Measurements from ENCODE around the gene SMLR1. TPM values are rescaled to one million over a fixed set of nuclear protein-coding genes. Genes with fewer than 3 reads are reported as not detected.

SMLR1 gene
- total RNA-seq, 4 donors from 2014 or later = not detected

- intact Hi-C loops (cut with DNase I; ENCODE audit: low total_unique reads) = loop anchor here (10.0 kb wide), 1 partner anchor 525 kb away; no protein-coding TSS in a partner anchor
- no peak for DNase-seq (ENCODE audit: low spot score in 2 of 2)
- 88 to 95% methylated on average over 1 of the region's 1 CpG for WGBS, 2 donors
- no peak for TF ChIP-seq CTCF (IDR thresholded peaks at IDR 0.05)
- TF ChIP-seq POLR2A (IDR thresholded peaks at IDR 0.05) = no peak
- H3K4me3 ChIP-seq (ENCODE audit: low read depth, poor library complexity, severe bottlenecking) = no peak overlapping the region
Observed at GRCh38 chr6:130849594-130849993, 22.4 kb downstream of the SMLR1 start.

- intact Hi-C loops (cut with DNase I; ENCODE audit: low total_unique reads) = no loop called here
- TF ChIP-seq POLR2A (IDR thresholded peaks at IDR 0.05) (no peak), CTCF (IDR thresholded peaks at IDR 0.05) (no peak)
- no peak for DNase-seq (ENCODE audit: low spot score in 2 of 2)
- WGBS, 2 donors = 73 to 74% methylated on average over 1 of the region's 1 CpG
- H3K4me3 ChIP-seq (ENCODE audit: low read depth, poor library complexity, severe bottlenecking) = no peak overlapping the region
Observed at GRCh38 chr6:130851026-130851425, 23.8 kb downstream of the SMLR1 start.

DNA sequence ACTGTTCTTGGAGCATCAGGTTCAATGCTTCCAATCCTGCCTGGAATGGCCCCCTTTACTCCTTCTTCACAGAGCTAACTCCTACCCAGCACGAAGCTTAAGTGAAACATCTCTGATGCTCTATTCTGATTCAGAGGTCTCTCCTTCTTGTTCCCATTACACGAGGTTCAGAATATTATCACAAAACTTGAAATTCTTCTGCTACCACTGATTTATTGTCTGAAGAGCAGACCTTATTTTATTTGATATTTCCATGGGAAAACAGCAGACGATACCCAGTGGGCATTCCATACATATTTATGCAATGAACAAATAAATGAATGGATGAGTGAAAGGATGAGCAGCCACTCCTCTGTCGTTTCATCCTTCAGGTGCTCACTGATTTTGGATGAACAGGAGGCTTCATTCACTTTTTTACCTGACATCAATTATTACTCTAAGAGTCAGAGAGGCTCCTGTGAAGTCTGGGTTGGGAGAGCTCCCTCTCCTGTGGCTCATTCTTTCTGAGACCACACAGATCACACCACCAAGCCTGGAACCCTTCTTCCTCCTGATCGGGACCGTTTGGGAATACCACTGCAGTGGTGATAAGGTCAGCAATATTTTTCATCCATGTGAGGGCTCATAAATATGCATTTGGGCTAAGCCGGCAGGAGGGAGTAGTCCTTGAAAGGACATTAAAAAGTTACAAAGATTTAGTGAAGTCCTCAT is 25.8 kb downstream of the SMLR1 start:
- intact Hi-C loops (cut with DNase I; ENCODE audit: low total_unique reads) = no loop called here
- no peak overlapping the region for H3K4me3 ChIP-seq (ENCODE audit: low read depth, poor library complexity, severe bottlenecking)
- TF ChIP-seq POLR2A (IDR thresholded peaks at IDR 0.05) = no peak
- TF ChIP-seq CTCF (IDR thresholded peaks at IDR 0.05) = no peak
- WGBS, 2 donors = 67 to 73% methylated on average over 7 of the region's 7 CpGs
- no peak for DNase-seq (ENCODE audit: low spot score in 2 of 2)

DNA sequence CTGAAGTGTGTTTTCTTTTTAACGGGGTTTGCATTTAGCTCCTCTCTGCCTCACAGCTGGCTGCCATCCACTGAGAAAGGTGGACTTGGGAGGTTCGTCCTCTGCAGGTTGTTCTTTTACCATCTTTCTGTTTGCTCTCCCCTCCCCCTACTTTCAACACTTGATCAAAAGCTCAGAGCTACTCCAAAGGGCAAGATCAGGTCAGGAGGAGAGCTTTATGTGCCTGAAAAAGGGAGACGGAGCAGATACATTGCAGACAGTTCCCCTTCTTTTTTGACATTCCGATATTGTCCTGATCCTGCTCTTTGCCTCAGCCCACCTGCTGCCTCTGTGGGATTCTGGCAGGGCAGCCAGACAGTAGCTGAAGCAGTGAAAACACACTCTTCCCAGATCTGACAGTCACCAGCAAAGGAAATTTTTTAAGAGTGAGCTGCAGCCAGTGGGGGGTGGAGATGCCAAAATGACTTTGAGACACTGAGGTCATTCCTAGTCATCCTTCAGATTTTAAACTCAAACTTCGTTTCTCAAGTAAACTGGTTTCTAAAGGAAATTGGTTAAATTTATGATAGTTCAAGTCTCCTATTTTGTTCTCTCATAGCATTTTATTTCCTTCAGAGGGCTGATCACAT is 26.5 kb downstream of the SMLR1 start:
- intact Hi-C loops (cut with DNase I; ENCODE audit: low total_unique reads) = no loop called here
- H3K4me3 ChIP-seq (ENCODE audit: low read depth, poor library complexity, severe bottlenecking) = no peak overlapping the region
- WGBS, 2 donors = 77 to 84% methylated on average over 5 of the region's 5 CpGs
- DNase-seq (ENCODE audit: low spot score in 2 of 2) = no peak
- no peak for TF ChIP-seq POLR2A (IDR thresholded peaks at IDR 0.05)
- TF ChIP-seq CTCF (IDR thresholded peaks at IDR 0.05) = no peak

DNA sequence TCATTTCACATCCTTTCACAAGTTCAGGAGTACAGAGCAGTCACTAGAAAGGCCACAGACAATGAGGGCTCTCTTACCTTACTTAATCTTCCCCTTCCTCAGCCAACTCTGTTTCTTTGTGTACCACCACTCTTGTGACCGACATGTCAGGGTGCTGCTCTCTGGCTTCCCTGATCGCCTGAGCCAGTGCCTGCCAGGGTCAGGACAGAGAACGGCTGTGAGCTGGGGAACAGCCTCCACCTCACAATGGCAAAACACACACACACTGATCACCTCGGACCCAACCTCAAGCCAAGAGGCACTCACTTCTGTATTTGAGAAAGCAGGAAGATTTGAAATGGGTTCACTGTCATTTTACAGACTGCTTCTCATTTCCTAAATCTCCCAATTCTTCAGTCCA is 30.8 kb downstream of the SMLR1 start:
- intact Hi-C loops (cut with DNase I; ENCODE audit: low total_unique reads) = no loop called here
- DNase-seq (ENCODE audit: low spot score in 2 of 2) = no peak
- no peak overlapping the region for H3K4me3 ChIP-seq (ENCODE audit: low read depth, poor library complexity, severe bottlenecking)
- TF ChIP-seq CTCF (IDR thresholded peaks at IDR 0.05) (no peak), POLR2A (IDR thresholded peaks at IDR 0.05) (no peak)
- WGBS, 2 donors = 87% methylated on average over 4 of the region's 4 CpGs

Data from lower leg skin (tissue), 4 donors.